H1 (cell line): ENCODE results near the gene GCC1. TPM values are rescaled to one million over a fixed set of nuclear protein-coding genes. Genes with fewer than 3 reads are reported as not detected.

ENCODE experiments used
- CTCF ChIA-PET: fragments of 300-600 bp; sonication (Branson Sonifier 250); formaldehyde crosslinking; loops from one replicate; lab custom pipeline; 2021; ENCODE audit not compliant: partially characterized antibody; lab: Charles Lee
- POLR2A ChIA-PET: fragments of 300-600 bp; sonication (Branson Sonifier 250); formaldehyde crosslinking; loops from one replicate; lab custom pipeline; 2021; ENCODE audit warnings: inconsistent platforms; ENCODE audit not compliant: partially characterized antibody; lab: Charles Lee
- DNase-seq, 2 experiments: peaks; one replicate each; pipeline versions ENCODE4 v3.0.0 to v3.0.0-alpha.2; 2010 to 2022; ENCODE audit warnings: low spot score in 2 of 2, low read depth in 1 of 2, mixed read lengths in 1 of 2
- FAIRE-seq: peaks from 2 replicates; lab custom pipeline; 2011; peaks lifted over from hg19 to GRCh38; lab: Jason Lieb, UNC
- H2AFZ ChIP-seq: 2 replicates; pipeline ENCODE4 v1.8.1; 2012; ENCODE audit warnings: low read length, inconsistent platforms
- H2AK5ac ChIP-seq: 2 replicates; pipeline ENCODE4 v1.6.1; 2013; ENCODE audit warnings: low read depth, low read length
- H2BK120ac ChIP-seq: replicated peaks from 2 replicates; pipeline ENCODE3; 2013; ENCODE audit warnings: low read depth, low read length, inconsistent platforms
- H2BK12ac ChIP-seq: 2 replicates; pipeline ENCODE4 v1.6.1; 2013; ENCODE audit warnings: low read depth, low read length
- H2BK15ac ChIP-seq: 2 replicates; pipeline ENCODE4 v1.6.1; 2013; ENCODE audit warnings: low read length
- H2BK20ac ChIP-seq: 2 replicates; pipeline ENCODE4 v1.6.1; 2013; ENCODE audit warnings: low read length
- H2BK5ac ChIP-seq: 2 replicates; pipeline ENCODE4 v1.6.1; 2013; ENCODE audit warnings: low read depth, low read length
- H3K14ac ChIP-seq: 2 replicates; pipeline ENCODE4 v1.6.1; 2013; ENCODE audit warnings: inconsistent platforms; ENCODE audit not compliant: insufficient read length
- H3K18ac ChIP-seq: 2 replicates; pipeline ENCODE4 v1.6.1; 2013; ENCODE audit warnings: low read length; ENCODE audit errors: extremely low read depth
- H3K23ac ChIP-seq: 2 replicates; pipeline ENCODE4 v1.6.1; 2013; ENCODE audit warnings: inconsistent platforms; ENCODE audit not compliant: insufficient read length
- H3K23me2 ChIP-seq: 2 replicates; pipeline ENCODE4 v1.6.1; 2013; ENCODE audit warnings: low read depth, low read length
- H3K27ac ChIP-seq: 2 replicates; pipeline ENCODE4 v1.6.1; 2011; ENCODE audit warnings: low read depth, low read length, inconsistent platforms
- H3K27me3 ChIP-seq, 4 experiments: replicated peaks in 1 of 4; 1 replicate in 1 of 4; 2 replicates in 3 of 4; pipeline versions ENCODE4 v1.6.1 to v1.8.1; 2011 to 2013; ENCODE audit warnings: low read length in 3 of 4, mild to moderate bottlenecking in 3 of 4, inconsistent platforms in 2 of 4, mixed read lengths in 2 of 4, moderate library complexity in 1 of 4; ENCODE audit not compliant: control insufficient read depth in 3 of 4, insufficient read depth in 3 of 4; ENCODE audit errors: extremely low read depth in 1 of 4
- H3K36me3 ChIP-seq, 4 experiments: 2 replicates each; pipeline versions ENCODE4 v1.6.1 to v1.8.1; 2011 to 2013; ENCODE audit warnings: mild to moderate bottlenecking in 4 of 4, low read length in 3 of 4, moderate library complexity in 2 of 4, control low read depth in 1 of 4, inconsistent platforms in 1 of 4; ENCODE audit not compliant: insufficient read depth in 4 of 4, control insufficient read depth in 2 of 4
- H3K4ac ChIP-seq: replicated peaks from 2 replicates; pipeline ENCODE3; 2013; ENCODE audit warnings: low read length, low read depth, mixed read lengths, inconsistent platforms; ENCODE audit not compliant: insufficient read length
- H3K4me1 ChIP-seq, 4 experiments: replicated peaks in 1 of 4; 1 replicate in 1 of 4; 2 replicates in 3 of 4; pipeline versions ENCODE4 v1.6.1 to v1.8.1; 2011 to 2013; ENCODE audit warnings: low read length in 3 of 4, inconsistent platforms in 2 of 4, mixed read lengths in 1 of 4; ENCODE audit not compliant: insufficient read depth in 4 of 4, control insufficient read depth in 3 of 4
- H3K4me2 ChIP-seq, 2 experiments: 2 replicates each; pipeline versions ENCODE4 v1.6.1 to v1.8.1; 2011 to 2013; ENCODE audit warnings: low read depth in 2 of 2, low read length in 2 of 2, control low read depth in 1 of 2, inconsistent platforms in 1 of 2, mild to moderate bottlenecking in 1 of 2; ENCODE audit not compliant: insufficient read depth in 1 of 2
- H3K4me3 ChIP-seq, 4 experiments: fragments of 200-600, 300-600 bp in 1 of 4; sonication (generic), shearing (Covaris generic), sonication (Bioruptor Twin) in 1 of 4; 2 replicates each; pipeline versions ENCODE4 v1.5.1 to v1.8.1; 2011 to 2016; ENCODE audit warnings: low read length in 4 of 4, low read depth in 3 of 4, control low read depth in 2 of 4, inconsistent platforms in 2 of 4, mild to moderate bottlenecking in 2 of 4, mixed read lengths in 1 of 4, moderate library complexity in 1 of 4; ENCODE audit not compliant: insufficient read depth in 2 of 4; ENCODE audit errors: extremely low read depth in 1 of 4
- H3K56ac ChIP-seq: replicated peaks from 2 replicates; pipeline ENCODE3; 2013; ENCODE audit warnings: low read depth, mild to moderate bottlenecking, mixed read lengths, low read length, inconsistent platforms; ENCODE audit not compliant: insufficient read length
- H3K79me1 ChIP-seq: 2 replicates; pipeline ENCODE4 v1.6.1; 2013; ENCODE audit warnings: low read depth, low read length, control low read depth
- H3K79me2 ChIP-seq, 2 experiments: 2 replicates each; pipeline versions ENCODE4 v1.6.1 to v1.8.1; 2012 to 2013; ENCODE audit warnings: low read length in 2 of 2, mild to moderate bottlenecking in 2 of 2, inconsistent platforms in 1 of 2; ENCODE audit not compliant: insufficient read depth in 2 of 2, control insufficient read depth in 1 of 2
- H3K9ac ChIP-seq, 4 experiments: replicated peaks in 1 of 4; 1 replicate in 1 of 4; 2 replicates in 3 of 4; pipeline versions ENCODE4 v1.6.1 to v1.8.1; 2011 to 2013; ENCODE audit warnings: low read depth in 3 of 4, low read length in 3 of 4, control low read depth in 2 of 4, mild to moderate bottlenecking in 2 of 4, moderate library complexity in 2 of 4, inconsistent platforms in 1 of 4; ENCODE audit errors: extremely low read depth in 1 of 4
- H3K9me3 ChIP-seq, 2 experiments: 2 replicates each; pipeline versions ENCODE4 v1.6.1 to v1.8.1; 2012 to 2013; ENCODE audit warnings: mild to moderate bottlenecking in 2 of 2, moderate library complexity in 2 of 2, control low read depth in 1 of 2, inconsistent platforms in 1 of 2, low read depth in 1 of 2, low read length in 1 of 2, mixed read lengths in 1 of 2; ENCODE audit not compliant: insufficient read depth in 2 of 2
- H4K20me1 ChIP-seq, 2 experiments: replicated peaks in 1 of 2; 2 replicates each; pipeline versions ENCODE3 to v1.8.1; 2011 to 2013; ENCODE audit warnings: inconsistent platforms in 2 of 2, low read length in 2 of 2, mild to moderate bottlenecking in 1 of 2; ENCODE audit not compliant: insufficient read depth in 2 of 2, control insufficient read depth in 1 of 2
- H4K5ac ChIP-seq: 2 replicates; pipeline ENCODE4 v1.6.1; 2013; ENCODE audit warnings: low read length, low read depth, mixed read lengths, inconsistent platforms; ENCODE audit not compliant: insufficient read length
- H4K8ac ChIP-seq: 2 replicates; pipeline ENCODE4 v1.8.0; 2013; ENCODE audit warnings: mild to moderate bottlenecking, moderate library complexity, low read length, inconsistent platforms; ENCODE audit not compliant: insufficient read depth; ENCODE audit errors: extremely low read depth
- H4K91ac ChIP-seq: replicated peaks from 2 replicates; pipeline ENCODE3; 2013; ENCODE audit warnings: low read length, mixed read lengths, inconsistent platforms; ENCODE audit not compliant: insufficient read length
- EGR1 ChIP-seq: IDR thresholded peaks from 2 replicates; pipeline ENCODE4 v1.6.1; 2011; ENCODE audit warnings: low read depth, low read length, borderline replicate concordance
- GABPA ChIP-seq: IDR thresholded peaks from 2 replicates; pipeline ENCODE4 v1.6.1; 2011; ENCODE audit warnings: mild to moderate bottlenecking, low read length, moderate library complexity, borderline replicate concordance; ENCODE audit not compliant: insufficient read depth
- RFX5 ChIP-seq: IDR thresholded peaks from 2 replicates; pipeline ENCODE4 v1.6.1; 2011; ENCODE audit warnings: low read depth, low read length, improper control_type of control experiment, borderline replicate concordance
- SP1 ChIP-seq: IDR thresholded peaks from 2 replicates; pipeline ENCODE4 v1.6.1; 2011; ENCODE audit warnings: low read depth, low read length
- TAF1 ChIP-seq: IDR thresholded peaks from 2 replicates; pipeline ENCODE4 v1.6.1; 2011; ENCODE audit warnings: mild to moderate bottlenecking, low read depth, low read length
- TBP ChIP-seq: IDR thresholded peaks from 2 replicates; pipeline ENCODE4 v1.6.1; 2011; ENCODE audit warnings: low read depth, low read length, improper control_type of control experiment
- whole genome bisulfite sequencing, 2 experiments: shearing (Covaris generic) in 1 of 2; methylation state at CpG; one replicate each; pipeline versions ENCODE4 v1.1.6 to v1.1.7; 2013 to 2015; ENCODE audit warnings: low lambda C conversion rate in 2 of 2, mixed read lengths in 2 of 2, inconsistent platforms in 1 of 2, low coverage in 1 of 2, missing lambda C conversion rate in 1 of 2; ENCODE audit not compliant: insufficient replicate concordance in 2 of 2, insufficient coverage in 1 of 2, insufficient read length in 1 of 2; ENCODE audit errors: extremely low coverage in 1 of 2, missing lambda C conversion rate in 1 of 2; 5-methylcytosine and 5-hydroxymethylcytosine counted together
- polyA plus RNA-seq, 7 experiments: library from polyadenylated mRNA; depleted of rRNA in 3 of 7; stranded (reverse) in 5 of 7; unstranded in 2 of 7; fragments of >200 nt in 5 of 7; fragments of 200-250 nt in 2 of 7; gene quantifications; 1 replicate in 5 of 7; 2 replicates in 1 of 7; 4 replicates in 1 of 7; pipeline versions ENCODE4 v1.2.1 to v1.2.3, GENCODE V29; 2011 to 2013; ENCODE audit warnings: missing spikeins in 2 of 7, mixed read lengths in 2 of 7
- total RNA-seq: library from RNA; stranded (reverse); fragmentation: NEBNext Ultra II Directional; extraction: Animal tissue kit (Norgen Biotek cat#: 25700); gene quantifications from 2 replicates; pipeline ENCODE4 v1.2.1, GENCODE V29; 2021

The GCC1 gene
- total and polyA plus RNA-seq, 2 of the 8 experiments (the other 6 are each of a cell fraction or from before 2014, with no cell fraction given) = 3.3 to 15.0 TPM

DNA sequence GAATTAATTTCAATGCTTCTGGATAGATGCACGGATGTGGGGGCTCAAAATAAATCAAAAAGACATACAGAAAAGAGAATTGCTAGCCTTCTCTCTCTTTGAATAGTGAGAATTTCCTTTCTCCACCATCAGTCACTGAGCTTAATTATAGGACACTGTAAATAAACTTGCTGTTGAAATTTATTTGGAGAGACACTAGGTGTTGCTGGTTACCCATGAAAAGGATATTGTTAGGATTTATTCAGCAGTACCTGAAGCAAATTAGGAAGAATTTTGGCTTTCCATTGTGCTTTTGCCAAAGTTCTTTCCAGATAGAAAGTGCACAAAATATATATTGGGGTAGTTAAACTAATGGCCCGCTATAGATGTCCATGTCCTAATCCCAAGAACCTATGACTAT lies 27.6 kb downstream of the GCC1 start:
- Histone ChIP-seq H3K79me2 (no peaks in the 10 kb centered on the region), H4K5ac (no peak overlapping the region), H3K4me3 (no peak overlapping the region), H3K9ac (no peak overlapping the region), H3K23ac (no peak overlapping the region), H3K4ac (no peak overlapping the region), H2BK20ac (no peak overlapping the region), H3K14ac (no peak overlapping the region), H2BK5ac (no peak overlapping the region), H4K20me1 (no peaks in the 10 kb centered on the region), H2BK15ac (no peak overlapping the region), H4K91ac (no peak overlapping the region), H3K56ac (no peak overlapping the region), H3K79me1 (no peaks in the 10 kb centered on the region), H3K9me3 (no peaks in the 10 kb centered on the region; a peak in 1 of 4 replicates), H2AFZ (no peak overlapping the region), H2BK120ac (no peak overlapping the region), H4K8ac (no peak overlapping the region), H3K27ac (no peak overlapping the region), H3K18ac (no peak overlapping the region), H3K36me3 (no peaks in the 10 kb centered on the region), H2BK12ac (no peak overlapping the region), H3K4me1 (no peaks in the 10 kb centered on the region), H3K23me2 (no peaks in the 10 kb centered on the region), H2AK5ac (no peak overlapping the region), H3K4me2 (no peak overlapping the region), H3K27me3 (peaks cover 0 to 5% (median 0%) of the 10 kb centered on the region in 4 experiments; a peak in 1 of 7 replicates)
- no peak for FAIRE-seq
- CTCF ChIA-PET = no interaction called here
- 79% methylated on average over 2 of the region's 2 CpGs; no CpG with 5 or more reads in 1 of the 2 experiments for WGBS, 2 experiments
- POLR2A ChIA-PET = no interaction called here
- no peak for DNase-seq
- no peak for TF ChIP-seq TAF1
- no peak for TF ChIP-seq TBP
- TF ChIP-seq SP1 = no peak
- no peak for TF ChIP-seq GABPA
- no peak for TF ChIP-seq EGR1
- TF ChIP-seq RFX5 = no peak
